Keratinocyte (primary cell): ENCODE measurements around the gene MRPS15. TPM values are rescaled to one million over a fixed set of nuclear protein-coding genes. Genes with fewer than 3 reads are reported as not detected.
A peak's percentile ranks its signal among the peaks of the same experiment; 100 is the strongest.

ENCODE experiments used
- DNase-seq: peaks from one replicate; pipeline ENCODE4 v3.0.0-alpha.2; 2011; ENCODE audit warnings: low read depth, missing footprints, low spot score
- FAIRE-seq: peaks from 2 replicates; lab custom pipeline; 2011; peaks lifted over from hg19 to GRCh38; lab: Jason Lieb, UNC
- H2AFZ ChIP-seq: 2 replicates; pipeline ENCODE4 v1.6.0; 2012; ENCODE audit warnings: low read length, control low read depth, inconsistent platforms; ENCODE audit not compliant: control insufficient read depth
- H3K27ac ChIP-seq: 2 replicates; pipeline ENCODE4 v1.5.1; 2011; ENCODE audit warnings: low read length; ENCODE audit not compliant: control insufficient read depth, insufficient read depth
- H3K27me3 ChIP-seq: 3 replicates; pipeline ENCODE4 v1.6.0; 2011; ENCODE audit warnings: low read length; ENCODE audit not compliant: control insufficient read depth, insufficient read depth; ENCODE audit errors: extremely low read depth
- H3K36me3 ChIP-seq, 2 experiments: 2 replicates in 1 of 2; 3 replicates in 1 of 2; pipeline ENCODE4 v1.5.1; 2011; ENCODE audit warnings: low read length in 2 of 2, mild to moderate bottlenecking in 1 of 2; ENCODE audit not compliant: control insufficient read depth in 2 of 2, insufficient read depth in 2 of 2; ENCODE audit errors: extremely low read depth in 1 of 2
- H3K4me1 ChIP-seq: 3 replicates; pipeline ENCODE4 v1.5.1; 2011; ENCODE audit warnings: low read length; ENCODE audit not compliant: control insufficient read depth, insufficient read depth; ENCODE audit errors: extremely low read depth
- H3K4me2 ChIP-seq: 3 replicates; pipeline ENCODE4 v1.6.0; 2011; ENCODE audit warnings: low read depth, low read length; ENCODE audit not compliant: control insufficient read depth, insufficient read depth; ENCODE audit errors: extremely low read depth
- H3K4me3 ChIP-seq, 3 experiments: fragments of 200-600 bp in 1 of 3; sonication (generic) in 1 of 3; 2 replicates in 2 of 3; 3 replicates in 1 of 3; pipeline ENCODE4 v1.5.1; 2011 to 2016; ENCODE audit warnings: low read length in 3 of 3, mild to moderate bottlenecking in 3 of 3, control low read depth in 2 of 3, inconsistent platforms in 1 of 3, low read depth in 1 of 3, mixed read lengths in 1 of 3, mixed run types in 1 of 3, moderate library complexity in 1 of 3; ENCODE audit not compliant: control insufficient read depth in 2 of 3, insufficient read depth in 2 of 3; ENCODE audit errors: extremely low read depth in 1 of 3
- H3K79me2 ChIP-seq: 2 replicates; pipeline ENCODE4 v1.6.0; 2012; ENCODE audit warnings: low read length; ENCODE audit not compliant: control insufficient read depth, insufficient read depth
- H3K9ac ChIP-seq: 3 replicates; pipeline ENCODE4 v1.6.0; 2011; ENCODE audit warnings: low read length; ENCODE audit not compliant: control insufficient read depth, insufficient read depth; ENCODE audit errors: extremely low read depth
- H3K9me1 ChIP-seq: 3 replicates; pipeline ENCODE4 v1.6.0; 2011; ENCODE audit warnings: low read length; ENCODE audit not compliant: control insufficient read depth, insufficient read depth; ENCODE audit errors: extremely low read depth
- H3K9me3 ChIP-seq: 2 replicates; pipeline ENCODE4 v1.5.1; 2012; ENCODE audit warnings: low read depth, low read length; ENCODE audit not compliant: control insufficient read depth
- H4K20me1 ChIP-seq: 3 replicates; pipeline ENCODE4 v1.6.0; 2011; ENCODE audit warnings: low read length; ENCODE audit not compliant: control insufficient read depth, insufficient read depth; ENCODE audit errors: extremely low read depth
- EZH2 ChIP-seq: IDR thresholded peaks from one replicate; pipeline ENCODE4 v1.6.1; 2012; ENCODE audit warnings: inconsistent platforms, mild to moderate bottlenecking, low read length, moderate library complexity
- dilution Hi-C: fragments of 300-500 bp; cut with MboI; formaldehyde crosslinking; loops from one replicate; pipeline ENCODE4 v1.7.0; 2020; ENCODE audit warnings: low sequenced_read_pairs; ENCODE audit not compliant: extremely low pct_ligation_motif_present
- polyA plus RNA-seq, 5 experiments: library from polyadenylated mRNA; depleted of rRNA in 3 of 5; stranded (reverse) in 3 of 5; stranded (forward) in 1 of 5; unstranded in 1 of 5; fragments of >200 nt; gene quantifications; 1 replicate in 1 of 5; 2 replicates in 3 of 5; 3 replicates in 1 of 5; pipeline versions ENCODE4 v1.2.1 to v1.2.3, GENCODE V29; 2011 to 2012; ENCODE audit warnings: missing spikeins in 2 of 5, low read depth in 1 of 5, low replicate concordance in 1 of 5
- TF ChIP-seq, protein P1 (sequence below), 3 experiments: IDR thresholded peaks in 1 of 3; conservative IDR thresholded peaks in 1 of 3; optimal IDR thresholded peaks in 1 of 3; 2 replicates in 2 of 3; 3 replicates in 1 of 3; pipeline versions ENCODE3 to v1.5.1; 2011; ENCODE audit warnings: low read length in 3 of 3, mild to moderate bottlenecking in 3 of 3, moderate library complexity in 2 of 3, control low read depth in 1 of 3, inconsistent platforms in 1 of 3; ENCODE audit not compliant: insufficient read depth in 2 of 3; ENCODE audit errors: extremely low read depth in 1 of 3

The MRPS15 gene
- polyA plus RNA-seq, 1 donor (not counting 4 experiments of a cell fraction or from before 2014, with no cell fraction given) = 130 TPM

DNA sequence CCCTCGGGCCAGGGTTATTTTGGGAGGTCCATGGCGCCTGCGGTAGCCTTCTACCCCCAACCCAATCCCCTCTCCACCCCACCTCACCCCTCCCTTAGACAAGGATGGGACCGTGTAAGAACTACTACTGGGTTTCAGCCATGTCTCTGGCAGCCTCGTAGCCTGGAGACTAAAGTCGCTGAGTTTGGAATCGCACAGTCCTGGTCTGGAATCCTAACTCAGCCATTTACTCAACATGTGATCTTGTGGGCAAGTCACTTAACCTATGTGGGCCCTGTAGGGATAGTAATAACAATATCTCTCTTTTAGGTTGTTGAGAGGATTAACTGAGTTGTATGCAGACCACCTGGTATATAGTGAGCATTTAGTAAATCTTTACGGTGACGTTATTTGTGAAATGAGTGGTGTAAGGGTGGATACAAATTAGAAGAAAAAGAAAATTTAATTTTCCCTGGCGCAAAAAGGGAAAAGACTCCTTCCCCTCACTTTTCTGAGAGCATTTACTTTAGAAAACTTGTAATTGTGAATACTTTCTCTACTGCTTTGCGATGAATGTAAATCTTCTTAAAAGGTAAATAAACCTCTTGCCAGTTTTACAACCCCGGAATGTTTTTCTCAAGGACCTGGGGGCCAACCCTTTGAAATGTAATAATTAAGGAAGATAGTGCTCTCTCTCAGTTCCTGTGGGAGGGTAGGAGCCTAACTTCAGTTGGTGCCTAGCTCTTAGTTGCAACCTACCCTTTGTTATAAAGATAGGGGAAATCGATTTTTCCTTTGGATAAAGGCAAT is 615 bp upstream of the MRPS15 start:
- Histone ChIP-seq H3K36me3 (peaks cover 14 to 24% of the 10 kb centered on the region in 2 experiments), H4K20me1 (no peaks in the 10 kb centered on the region), H3K9me1 (no peaks in the 10 kb centered on the region), H3K9ac (peak overlapping the region; percentile 99), H3K9me3 (no peaks in the 10 kb centered on the region), H3K27ac (peak overlapping the region; percentile 97), H2AFZ (peak overlapping the region; percentile 81), H3K4me2 (peak overlapping the region; percentile 99), H3K4me1 (peaks cover 17% of the 10 kb centered on the region), H3K27me3 (no peaks in the 10 kb centered on the region), H3K79me2 (peaks cover 17% of the 10 kb centered on the region), H3K4me3 (peak overlapping the region; percentile 76 to 99 (median 99))
- dilution Hi-C loops = no loop called here
- FAIRE-seq = no peak
- TF ChIP-seq EZH2 = no peak
- TF ChIP-seq, protein P1, sequence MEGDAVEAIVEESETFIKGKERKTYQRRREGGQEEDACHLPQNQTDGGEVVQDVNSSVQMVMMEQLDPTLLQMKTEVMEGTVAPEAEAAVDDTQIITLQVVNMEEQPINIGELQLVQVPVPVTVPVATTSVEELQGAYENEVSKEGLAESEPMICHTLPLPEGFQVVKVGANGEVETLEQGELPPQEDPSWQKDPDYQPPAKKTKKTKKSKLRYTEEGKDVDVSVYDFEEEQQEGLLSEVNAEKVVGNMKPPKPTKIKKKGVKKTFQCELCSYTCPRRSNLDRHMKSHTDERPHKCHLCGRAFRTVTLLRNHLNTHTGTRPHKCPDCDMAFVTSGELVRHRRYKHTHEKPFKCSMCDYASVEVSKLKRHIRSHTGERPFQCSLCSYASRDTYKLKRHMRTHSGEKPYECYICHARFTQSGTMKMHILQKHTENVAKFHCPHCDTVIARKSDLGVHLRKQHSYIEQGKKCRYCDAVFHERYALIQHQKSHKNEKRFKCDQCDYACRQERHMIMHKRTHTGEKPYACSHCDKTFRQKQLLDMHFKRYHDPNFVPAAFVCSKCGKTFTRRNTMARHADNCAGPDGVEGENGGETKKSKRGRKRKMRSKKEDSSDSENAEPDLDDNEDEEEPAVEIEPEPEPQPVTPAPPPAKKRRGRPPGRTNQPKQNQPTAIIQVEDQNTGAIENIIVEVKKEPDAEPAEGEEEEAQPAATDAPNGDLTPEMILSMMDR (optimal IDR thresholded peaks at IDR 0.05 in 1 of 3, IDR thresholded peaks at IDR 0.05 in 1 of 3, conservative IDR thresholded peaks at IDR 0.05 in 1 of 3; ENCODE audit: extremely low read depth in 1 of 3, insufficient read depth in 2 of 3, low read length in 3 of 3) = no peak
- no peak for DNase-seq

DNA sequence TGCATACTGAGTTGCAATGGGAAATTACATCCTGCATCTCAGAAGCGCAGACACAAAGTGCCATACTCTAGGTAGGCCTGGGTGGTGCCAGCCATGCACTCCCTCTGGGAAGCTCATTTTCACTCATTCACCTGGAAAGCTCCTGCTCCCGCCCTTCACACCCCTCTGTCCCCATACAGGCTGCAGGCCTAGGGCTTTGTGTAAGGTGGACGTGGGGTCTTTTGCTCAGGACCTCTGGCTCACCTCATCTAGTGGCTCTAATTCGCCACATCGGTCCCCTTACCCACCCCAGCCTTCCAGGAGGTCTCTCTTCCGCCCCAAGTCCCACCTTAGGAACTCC is 751 bp downstream of the MRPS15 start:
- peak overlapping the region; percentile 99 for H3K4me2 ChIP-seq
- peak overlapping the region; percentile 97 for H3K27ac ChIP-seq
- no peaks in the 10 kb centered on the region for H4K20me1 ChIP-seq
- no peaks in the 10 kb centered on the region for H3K9me3 ChIP-seq
- no peaks in the 10 kb centered on the region for H3K9me1 ChIP-seq
- H2AFZ ChIP-seq = peak overlapping the region; percentile 72
- TF ChIP-seq, protein P1 (optimal IDR thresholded peaks at IDR 0.05 in 1 of 3, IDR thresholded peaks at IDR 0.05 in 1 of 3, conservative IDR thresholded peaks at IDR 0.05 in 1 of 3; ENCODE audit: extremely low read depth in 1 of 3, insufficient read depth in 2 of 3, low read length in 3 of 3) = no peak
- TF ChIP-seq EZH2 = no peak
- dilution Hi-C loops = no loop called here
- DNase-seq (no peak), FAIRE-seq (no peak)
- H3K36me3 ChIP-seq = peaks cover 18 to 29% of the 10 kb centered on the region in 2 experiments
- H3K9ac ChIP-seq = peak overlapping the region; percentile 99
- peaks cover 17% of the 10 kb centered on the region for H3K79me2 ChIP-seq
- H3K4me1 ChIP-seq = peaks cover 17% of the 10 kb centered on the region
- peak overlapping the region; percentile 76 to 99 (median 99) for H3K4me3 ChIP-seq
- no peaks in the 10 kb centered on the region for H3K27me3 ChIP-seq
